ENCODE measurements around the gene SCN8A.
"Not testable (repeated sequence)": the region's sequence is repeated elsewhere in the genome, so short reads cannot be mapped to it uniquely, and the experiment has no call there.

Gene SCN8A

GRCh38 chr12:51763743-51764142 lies 172.7 kb downstream of the SCN8A start:
- DNase-seq (ENCODE audit: low read depth, low spot score): no peak

DNA sequence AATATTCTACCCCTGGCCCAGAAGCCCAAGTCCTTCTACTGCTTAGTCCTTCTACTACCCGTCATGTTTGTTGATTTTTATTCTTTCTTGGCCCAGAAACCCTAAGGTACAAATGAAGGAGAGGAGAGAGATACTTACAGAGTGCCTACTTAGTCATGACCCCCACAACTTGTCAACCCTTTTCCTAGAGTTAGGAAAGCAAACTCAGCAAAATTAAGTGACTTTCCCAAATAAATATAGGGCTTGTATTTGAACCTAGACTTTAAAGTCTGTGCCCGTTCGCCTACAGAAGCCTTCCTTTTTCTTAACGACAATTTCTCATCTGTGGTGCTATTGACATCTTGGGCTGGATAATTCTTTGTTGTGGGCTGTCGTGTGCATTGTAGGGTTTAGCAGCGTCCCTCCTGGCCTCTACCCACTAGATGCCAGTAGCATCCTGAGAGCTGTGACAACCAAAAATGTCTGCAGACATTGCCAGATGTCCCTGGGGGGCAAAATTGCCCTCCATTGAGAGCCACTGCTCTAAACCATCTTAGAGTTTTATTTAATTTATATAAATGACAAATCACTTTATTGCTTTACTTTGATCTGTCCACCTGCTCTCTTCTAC lies 175.1 kb downstream of the SCN8A start:
- no peak for DNase-seq (ENCODE audit: low read depth, low spot score)

GRCh38 chr12:51771008-51771407 lies 180.0 kb downstream of the SCN8A start:
- no peak for DNase-seq (ENCODE audit: low read depth, low spot score)

- no peak for DNase-seq (ENCODE audit: low read depth, low spot score)
These were observed 182.3 kb downstream of the SCN8A start for GRCh38 chr12:51773145-51773869.

DNA sequence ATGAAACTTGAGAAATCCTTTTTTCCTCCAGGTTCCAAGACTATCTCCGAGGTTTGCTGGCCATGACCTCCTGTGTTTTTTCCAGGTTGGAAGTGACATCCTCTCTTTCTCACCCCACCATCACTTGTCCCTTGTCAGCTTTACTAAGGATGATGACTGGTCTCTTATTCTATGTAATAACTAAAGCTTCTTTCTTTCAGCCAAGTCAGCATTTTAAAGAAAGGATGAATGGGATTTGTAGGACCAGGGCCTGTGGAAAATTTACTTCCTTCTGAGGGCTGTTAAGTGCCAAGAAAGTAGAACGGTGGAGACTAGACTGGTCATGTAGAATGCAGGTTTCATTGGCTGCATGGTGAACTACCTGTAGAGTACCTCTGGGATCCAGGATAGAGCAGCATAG lies 183.9 kb downstream of the SCN8A start:
- no peak for DNase-seq (ENCODE audit: low read depth, low spot score)

DNA sequence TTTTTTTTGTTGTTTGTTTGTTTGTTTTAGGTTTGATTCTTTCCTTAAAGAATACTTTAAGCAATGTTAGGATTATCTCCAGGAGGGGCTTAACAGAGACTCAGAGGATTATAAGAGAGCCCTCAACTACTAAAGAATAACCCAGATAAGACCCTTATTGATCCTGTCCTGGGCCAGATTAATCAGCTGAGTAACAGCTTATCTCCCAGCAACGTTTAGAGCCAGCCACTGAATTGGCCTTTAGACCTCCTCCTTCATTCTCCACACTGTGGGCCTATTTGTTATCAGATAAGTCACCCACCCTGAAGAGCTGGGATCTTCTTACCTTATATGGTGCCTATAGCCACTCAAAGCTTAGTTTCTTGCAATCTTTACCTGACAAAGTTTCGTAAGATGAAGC lies 186.4 kb downstream of the SCN8A start:
- no peak for DNase-seq (ENCODE audit: low read depth, low spot score)

- DNase-seq (ENCODE audit: low read depth, low spot score): no peak
These were observed 186.9 kb downstream of the SCN8A start for GRCh38 chr12:51777973-51778372.

- DNase-seq (ENCODE audit: low read depth, low spot score): no peak
These were observed 188.8 kb downstream of the SCN8A start for GRCh38 chr12:51779876-51780275.

DNA sequence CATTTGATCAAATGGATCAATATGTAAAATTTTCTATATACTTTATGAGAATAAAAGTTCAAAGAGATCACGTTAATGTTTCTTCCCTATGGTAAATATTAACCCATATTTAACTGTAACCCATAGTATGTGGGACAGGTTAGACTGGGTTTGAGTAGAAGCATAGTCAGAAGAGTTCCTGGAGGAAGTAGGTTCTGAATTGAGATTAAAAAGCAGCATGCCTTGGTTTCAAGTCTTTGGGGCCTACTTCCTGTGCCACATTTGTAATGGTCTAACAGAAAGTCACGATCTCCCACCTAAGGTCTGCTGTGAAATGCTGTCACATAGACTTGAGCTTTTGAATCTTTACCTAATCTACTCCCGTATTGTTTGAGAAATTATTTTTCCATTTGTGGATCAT lies 193.7 kb downstream of the SCN8A start:
- DNase-seq (ENCODE audit: low read depth, low spot score): no peak

DNA sequence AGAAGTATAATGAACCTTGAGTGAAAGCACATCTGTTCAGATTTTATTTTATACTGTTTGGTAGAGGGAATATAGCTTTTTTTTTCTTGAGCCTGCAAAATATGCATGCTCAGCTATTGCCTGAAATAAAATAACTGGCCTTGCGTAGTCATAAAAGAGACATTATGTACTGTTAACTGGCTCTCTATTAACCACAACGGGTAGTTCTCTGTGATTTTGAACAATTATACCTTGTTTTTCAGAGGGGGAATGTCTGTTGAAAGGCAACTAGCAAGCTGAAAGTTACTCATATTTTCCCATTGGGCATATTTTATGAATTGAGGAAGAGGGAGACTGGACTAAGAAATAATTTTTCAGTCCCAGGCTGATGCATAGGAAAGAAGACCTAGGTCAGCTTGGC lies 194.9 kb downstream of the SCN8A start:
- DNase-seq (ENCODE audit: low read depth, low spot score): no peak

GRCh38 chr12:51788876-51789275 lies 197.8 kb downstream of the SCN8A start:
- no peak for DNase-seq (ENCODE audit: low read depth, low spot score)

GRCh38 chr12:51792417-51792816 lies 201.4 kb downstream of the SCN8A start:
- DNase-seq (ENCODE audit: low read depth, low spot score): no peak

GRCh38 chr12:51793201-51793600 lies 202.2 kb downstream of the SCN8A start:
- no peak for DNase-seq (ENCODE audit: low read depth, low spot score)

GRCh38 chr12:51797301-51797700 lies 206.3 kb downstream of the SCN8A start:
- DNase-seq (ENCODE audit: low read depth, low spot score): no peak

DNA sequence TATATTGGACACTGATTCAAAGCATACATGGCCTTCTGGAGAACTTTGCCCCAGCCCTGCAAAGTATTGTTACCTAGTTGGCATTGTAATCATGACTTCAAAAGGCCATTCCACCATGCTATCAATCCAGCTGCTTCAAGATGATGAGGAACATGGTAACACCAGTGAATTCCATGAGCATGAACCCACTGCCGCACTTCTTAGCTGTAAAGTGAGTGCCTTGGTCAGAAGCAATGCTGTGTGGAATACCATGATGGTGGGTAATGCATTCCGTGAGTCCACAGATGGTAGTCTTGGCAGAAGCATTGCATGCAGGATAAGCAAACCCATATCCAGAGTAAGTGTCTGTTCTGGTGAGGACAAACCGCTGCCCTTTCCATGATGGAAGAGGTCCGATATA lies 207.0 kb downstream of the SCN8A start:
- not testable (repeated sequence) for DNase-seq (ENCODE audit: low read depth, low spot score)

DNA sequence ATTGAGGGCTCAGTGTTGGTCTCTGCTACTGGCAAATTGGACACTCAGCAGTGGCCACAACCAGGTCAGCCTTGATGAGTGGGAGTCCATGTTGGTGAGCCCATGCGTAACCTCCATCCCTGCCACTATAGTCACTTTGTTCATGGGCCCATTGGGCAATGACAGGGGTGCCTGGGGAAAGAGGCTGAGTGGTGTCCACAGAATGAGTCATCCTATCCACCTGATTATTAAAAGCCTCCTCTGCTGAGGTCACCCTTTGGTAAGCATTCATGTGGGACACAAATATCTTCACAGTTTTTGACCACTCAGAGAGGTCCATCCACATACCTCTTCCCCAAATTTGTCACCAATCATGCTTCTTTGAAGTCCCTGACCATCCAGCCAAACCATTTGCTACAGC lies 207.5 kb downstream of the SCN8A start:
- no peak for DNase-seq (ENCODE audit: low read depth, low spot score)

GRCh38 chr12:51801027-51801426 lies 210.0 kb downstream of the SCN8A start:
- no peak for DNase-seq (ENCODE audit: low read depth, low spot score)

GRCh38 chr12:51806896-51807295 lies 215.9 kb downstream of the SCN8A start:
- DNase-seq (ENCODE audit: low read depth, low spot score): no peak

GRCh38 chr12:51809193-51809592 lies 218.2 kb downstream of the SCN8A start:
- no peak for DNase-seq (ENCODE audit: low read depth, low spot score)

GRCh38 chr12:51811203-51812202 lies 220.5 kb downstream of the SCN8A start:
- no peak for DNase-seq (ENCODE audit: low read depth, low spot score)

GRCh38 chr12:51812871-51813270 lies 221.8 kb downstream of the SCN8A start:
- no peak for DNase-seq (ENCODE audit: low read depth, low spot score)

- DNase-seq (ENCODE audit: low read depth, low spot score): no peak
These were observed 222.9 kb downstream of the SCN8A start for GRCh38 chr12:51813931-51814310.
